Inflammatory macrophage treated with lipopolysaccharide for 4 hours (primary cell): ENCODE data around the gene CCSER2.

ENCODE experiments used
- DNase-seq: peaks from one replicate; pipeline ENCODE4 v3.0.0-alpha.2; 2020

Gene CCSER2

DNA sequence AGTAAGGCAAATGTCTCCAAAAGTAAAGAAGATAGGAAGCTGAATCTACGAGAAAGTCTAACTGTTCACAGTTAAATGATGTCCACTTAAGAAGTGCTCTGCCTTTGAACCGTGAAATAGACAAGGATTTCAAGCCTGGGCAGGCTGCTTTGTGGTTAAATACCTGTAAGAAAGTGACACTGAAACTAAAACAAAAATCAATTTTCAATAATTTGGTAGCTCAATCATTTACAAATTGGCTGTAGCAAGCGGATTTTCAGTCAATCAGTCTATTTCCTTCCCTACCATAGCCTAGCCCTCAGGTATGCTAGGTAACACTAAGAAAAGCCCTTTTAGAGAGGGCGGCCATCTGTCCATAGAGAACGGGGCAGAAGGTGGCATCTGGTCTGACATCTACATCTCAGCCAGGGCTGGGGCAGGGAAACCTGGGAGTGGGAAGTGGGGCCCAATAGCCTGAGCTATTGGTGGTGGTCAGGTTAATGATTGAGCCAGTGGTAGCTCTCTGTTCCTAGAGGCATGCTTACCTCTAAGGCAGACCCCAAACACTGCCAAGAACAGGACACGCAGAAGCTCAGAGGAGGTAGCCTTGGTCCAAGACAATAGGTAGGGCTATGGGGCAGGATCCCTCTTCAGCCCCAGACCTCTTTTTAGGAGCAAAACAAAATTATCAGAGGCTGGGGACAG, 223.2 kb downstream of the CCSER2 start:
- no peak for DNase-seq

DNA sequence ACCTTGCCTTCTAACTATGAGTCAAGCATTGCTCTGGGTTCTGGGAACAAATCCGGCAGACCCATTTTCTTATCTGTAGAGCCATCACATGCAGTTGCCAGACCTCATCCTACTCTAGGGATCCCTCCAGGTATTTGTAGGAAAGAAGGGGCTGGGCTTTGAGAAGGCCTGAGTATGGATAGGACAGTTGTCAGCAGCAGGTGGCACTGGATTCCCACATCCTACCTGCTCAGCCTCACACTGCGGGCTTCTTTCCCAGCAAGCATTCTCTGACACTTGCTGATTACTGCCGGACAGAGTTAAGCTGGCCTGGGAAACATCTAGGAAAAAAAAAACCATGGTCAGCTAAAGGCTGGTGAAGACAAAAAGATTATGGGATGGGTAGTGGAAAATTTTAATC, 224.1 kb downstream of the CCSER2 start:
- no peak for DNase-seq

DNA sequence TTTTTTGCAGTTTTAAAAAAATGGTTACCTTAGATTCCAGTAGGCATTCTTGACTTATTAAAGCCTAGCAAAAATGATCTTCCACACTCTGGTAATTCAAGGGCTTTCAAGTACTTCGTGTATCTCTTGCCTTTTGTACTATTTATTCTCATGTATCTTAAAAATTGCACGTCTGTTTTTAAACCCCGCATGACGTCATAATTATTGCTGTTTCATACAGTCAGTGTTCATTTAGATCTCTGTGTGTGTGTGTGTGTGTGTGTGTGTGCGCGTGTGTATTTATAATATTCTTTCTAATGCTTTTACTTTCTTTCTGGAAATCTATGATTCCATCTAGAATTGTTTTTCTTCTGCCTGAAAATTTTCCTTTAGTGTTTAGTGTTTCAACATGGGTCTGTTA, 234.2 kb downstream of the CCSER2 start:
- DNase-seq: no peak

DNA sequence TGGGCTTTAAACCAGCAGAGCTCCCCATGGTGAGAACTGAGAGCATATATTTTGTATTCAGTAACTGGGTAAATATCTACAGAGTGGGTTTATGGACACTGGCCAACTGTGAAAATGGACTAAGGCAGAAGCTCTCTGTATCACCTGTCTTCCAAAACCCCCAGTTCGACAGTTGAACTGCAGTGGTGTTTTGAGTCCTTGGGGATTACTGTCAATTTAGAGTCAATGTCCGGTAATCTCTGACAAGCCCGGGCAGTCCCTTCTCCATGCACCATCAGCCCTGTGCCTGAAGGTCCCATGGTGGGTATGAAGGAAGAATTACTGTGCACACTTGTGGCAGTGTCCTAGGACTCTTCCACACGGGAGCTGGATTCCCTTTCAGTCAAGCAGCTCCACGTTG, 235.0 kb downstream of the CCSER2 start:
- no peak for DNase-seq

DNA sequence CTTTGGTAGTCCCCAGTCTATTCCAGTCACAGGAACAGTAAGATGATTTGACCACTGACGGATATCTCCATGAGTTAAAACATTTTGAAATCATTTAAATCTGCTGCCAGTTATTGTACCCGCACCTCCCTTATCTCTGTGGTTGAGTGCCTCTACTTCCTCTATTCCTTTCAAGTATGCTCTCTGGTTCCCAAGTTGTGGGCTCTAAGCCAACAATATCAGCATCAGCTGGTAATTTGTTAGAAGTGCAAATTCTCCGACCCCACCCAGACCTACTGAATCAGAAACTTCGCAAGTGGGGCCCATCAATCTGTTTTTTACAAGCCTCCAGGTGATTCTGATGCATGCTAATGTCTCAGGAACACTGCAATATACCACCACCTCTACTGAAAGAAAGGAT, 235.5 kb downstream of the CCSER2 start:
- DNase-seq: no peak

DNA sequence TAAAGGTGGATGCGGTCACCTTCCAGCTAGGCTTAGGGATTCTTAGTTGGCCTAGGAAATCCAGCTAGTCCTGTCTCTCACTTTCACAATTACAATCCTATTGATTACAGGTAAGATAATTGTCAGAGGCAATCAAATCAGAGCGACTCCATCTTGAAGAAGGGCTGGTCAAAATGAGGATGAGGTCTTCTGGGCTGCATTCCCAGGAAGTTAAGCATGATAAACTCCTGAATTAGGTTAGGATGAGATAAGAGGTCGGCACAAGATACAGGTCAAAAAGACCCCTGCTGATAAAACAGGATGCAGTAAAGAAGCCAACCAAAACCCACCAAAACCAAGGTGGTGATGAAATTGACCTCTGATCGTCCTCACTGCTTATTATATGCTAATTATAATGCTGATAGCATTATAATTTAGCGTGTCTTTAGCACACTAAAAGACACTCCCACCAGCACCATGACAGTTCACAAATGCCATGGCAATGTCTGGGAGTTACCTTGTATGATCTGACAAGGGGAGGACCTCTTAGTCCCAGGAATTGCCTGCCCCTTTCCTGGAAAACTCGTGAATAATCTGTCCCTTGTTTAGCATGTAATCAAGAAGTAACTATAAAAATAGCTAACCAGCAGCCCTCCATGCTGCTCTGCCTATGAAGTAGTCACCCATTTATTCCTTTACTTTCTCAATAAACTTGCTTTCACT, 237.6 kb downstream of the CCSER2 start:
- no peak for DNase-seq

DNA sequence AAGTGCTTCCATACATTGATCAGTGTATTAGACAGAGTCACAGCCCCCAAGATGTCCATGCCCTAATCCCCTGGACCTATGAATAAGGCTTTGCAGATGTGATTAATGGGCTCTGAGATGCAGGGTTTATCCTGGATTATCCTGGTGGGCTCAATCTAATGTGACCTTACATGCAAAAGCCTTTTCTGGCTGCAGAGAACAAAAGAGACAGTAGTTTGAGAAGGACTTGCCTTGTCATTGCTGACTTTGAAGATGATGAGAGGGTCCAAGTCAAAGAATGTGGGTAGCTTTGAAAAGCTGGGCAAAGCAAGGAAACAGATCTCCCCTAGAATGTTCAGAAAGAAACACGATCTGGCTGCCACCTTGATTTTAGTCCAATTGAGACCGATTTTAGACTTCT, 238.7 kb downstream of the CCSER2 start:
- DNase-seq: no peak
